HL-60 (cell line): ENCODE measurements around the gene AIRE.

ENCODE experiments used
- SPI1 ChIP-seq: IDR thresholded peaks from 2 replicates; pipeline ENCODE4 v1.6.1; 2012; ENCODE audit warnings: low read depth, mild to moderate bottlenecking, borderline replicate concordance
- TF ChIP-seq, protein P1 (sequence below): IDR thresholded peaks from one replicate; pipeline ENCODE4 v1.5.1; 2011; ENCODE audit warnings: low read length, control low read depth, inconsistent platforms; ENCODE audit not compliant: insufficient read depth
- TF ChIP-seq, protein P2 (sequence below): IDR thresholded peaks from 2 replicates; pipeline ENCODE4 v1.6.1; 2012; ENCODE audit warnings: low read depth; ENCODE audit not compliant: insufficient replicate concordance

DNA sequence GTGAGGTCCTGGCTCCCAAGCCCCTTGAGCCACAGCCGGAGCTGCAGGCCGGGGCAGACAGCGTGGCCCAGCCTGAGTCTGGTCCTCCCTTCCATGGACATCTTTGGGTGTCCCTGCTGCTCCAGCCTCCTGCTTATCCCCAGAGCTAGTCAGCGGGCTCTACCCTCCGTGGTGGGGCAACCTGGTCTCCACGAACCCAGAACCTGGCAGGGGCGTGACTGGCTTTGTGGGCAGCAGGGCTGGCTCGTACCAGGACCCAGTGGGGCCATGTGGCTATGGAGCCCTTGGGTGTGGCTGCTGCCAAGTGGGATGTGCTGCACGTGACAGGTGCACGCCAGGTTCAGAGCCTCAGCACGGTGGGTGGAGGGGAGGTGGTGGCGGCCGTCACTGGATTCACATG, 35.2 kb downstream of the AIRE start:
- TF ChIP-seq, protein P1, sequence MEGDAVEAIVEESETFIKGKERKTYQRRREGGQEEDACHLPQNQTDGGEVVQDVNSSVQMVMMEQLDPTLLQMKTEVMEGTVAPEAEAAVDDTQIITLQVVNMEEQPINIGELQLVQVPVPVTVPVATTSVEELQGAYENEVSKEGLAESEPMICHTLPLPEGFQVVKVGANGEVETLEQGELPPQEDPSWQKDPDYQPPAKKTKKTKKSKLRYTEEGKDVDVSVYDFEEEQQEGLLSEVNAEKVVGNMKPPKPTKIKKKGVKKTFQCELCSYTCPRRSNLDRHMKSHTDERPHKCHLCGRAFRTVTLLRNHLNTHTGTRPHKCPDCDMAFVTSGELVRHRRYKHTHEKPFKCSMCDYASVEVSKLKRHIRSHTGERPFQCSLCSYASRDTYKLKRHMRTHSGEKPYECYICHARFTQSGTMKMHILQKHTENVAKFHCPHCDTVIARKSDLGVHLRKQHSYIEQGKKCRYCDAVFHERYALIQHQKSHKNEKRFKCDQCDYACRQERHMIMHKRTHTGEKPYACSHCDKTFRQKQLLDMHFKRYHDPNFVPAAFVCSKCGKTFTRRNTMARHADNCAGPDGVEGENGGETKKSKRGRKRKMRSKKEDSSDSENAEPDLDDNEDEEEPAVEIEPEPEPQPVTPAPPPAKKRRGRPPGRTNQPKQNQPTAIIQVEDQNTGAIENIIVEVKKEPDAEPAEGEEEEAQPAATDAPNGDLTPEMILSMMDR, result no peak
- TF ChIP-seq, protein P2, sequence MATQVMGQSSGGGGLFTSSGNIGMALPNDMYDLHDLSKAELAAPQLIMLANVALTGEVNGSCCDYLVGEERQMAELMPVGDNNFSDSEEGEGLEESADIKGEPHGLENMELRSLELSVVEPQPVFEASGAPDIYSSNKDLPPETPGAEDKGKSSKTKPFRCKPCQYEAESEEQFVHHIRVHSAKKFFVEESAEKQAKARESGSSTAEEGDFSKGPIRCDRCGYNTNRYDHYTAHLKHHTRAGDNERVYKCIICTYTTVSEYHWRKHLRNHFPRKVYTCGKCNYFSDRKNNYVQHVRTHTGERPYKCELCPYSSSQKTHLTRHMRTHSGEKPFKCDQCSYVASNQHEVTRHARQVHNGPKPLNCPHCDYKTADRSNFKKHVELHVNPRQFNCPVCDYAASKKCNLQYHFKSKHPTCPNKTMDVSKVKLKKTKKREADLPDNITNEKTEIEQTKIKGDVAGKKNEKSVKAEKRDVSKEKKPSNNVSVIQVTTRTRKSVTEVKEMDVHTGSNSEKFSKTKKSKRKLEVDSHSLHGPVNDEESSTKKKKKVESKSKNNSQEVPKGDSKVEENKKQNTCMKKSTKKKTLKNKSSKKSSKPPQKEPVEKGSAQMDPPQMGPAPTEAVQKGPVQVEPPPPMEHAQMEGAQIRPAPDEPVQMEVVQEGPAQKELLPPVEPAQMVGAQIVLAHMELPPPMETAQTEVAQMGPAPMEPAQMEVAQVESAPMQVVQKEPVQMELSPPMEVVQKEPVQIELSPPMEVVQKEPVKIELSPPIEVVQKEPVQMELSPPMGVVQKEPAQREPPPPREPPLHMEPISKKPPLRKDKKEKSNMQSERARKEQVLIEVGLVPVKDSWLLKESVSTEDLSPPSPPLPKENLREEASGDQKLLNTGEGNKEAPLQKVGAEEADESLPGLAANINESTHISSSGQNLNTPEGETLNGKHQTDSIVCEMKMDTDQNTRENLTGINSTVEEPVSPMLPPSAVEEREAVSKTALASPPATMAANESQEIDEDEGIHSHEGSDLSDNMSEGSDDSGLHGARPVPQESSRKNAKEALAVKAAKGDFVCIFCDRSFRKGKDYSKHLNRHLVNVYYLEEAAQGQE, result no peak
- no peak for TF ChIP-seq SPI1
